AG09309 (cell line): ENCODE measurements around the gene PIK3IP1.
A peak's percentile ranks its signal among the peaks of the same experiment; 100 is the strongest.

Experiments
- DNase-seq: peaks from one replicate; pipeline ENCODE4 v3.0.0-alpha.2; 2010; ENCODE audit warnings: low read depth
- H3K4me3 ChIP-seq: 2 replicates; pipeline ENCODE4 v1.5.1; 2011; ENCODE audit warnings: mild to moderate bottlenecking, low read depth, low read length, moderate library complexity; ENCODE audit not compliant: control insufficient read depth
- TF ChIP-seq, protein P1 (sequence below): IDR thresholded peaks from 2 replicates; pipeline ENCODE4 v1.5.1; 2011; ENCODE audit warnings: mild to moderate bottlenecking, low read depth, low read length, inconsistent platforms; ENCODE audit not compliant: insufficient read depth, control insufficient read depth; ENCODE audit errors: missing control alignments

Gene PIK3IP1

DNA sequence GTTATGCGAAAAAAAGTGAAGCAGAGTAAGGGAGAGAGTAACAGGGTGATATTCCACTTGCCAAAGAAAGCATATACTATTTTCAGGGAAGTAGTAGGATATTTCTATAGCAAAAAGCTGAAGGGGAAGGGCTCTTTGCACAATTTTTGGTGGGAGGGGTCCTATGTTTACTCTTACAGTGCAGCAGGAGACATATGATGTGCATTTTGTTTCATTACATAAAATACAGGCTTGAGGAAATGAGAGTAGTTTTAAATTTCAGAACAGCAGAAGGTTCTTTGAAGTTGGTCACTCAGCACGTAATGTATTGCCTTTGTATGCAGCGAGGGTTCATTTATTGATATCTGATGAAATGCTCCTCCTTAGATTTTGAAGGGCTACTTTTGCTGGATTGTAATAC lies 3.1 kb upstream of the PIK3IP1 start:
- DNase-seq: no peak
- TF ChIP-seq, protein P1, sequence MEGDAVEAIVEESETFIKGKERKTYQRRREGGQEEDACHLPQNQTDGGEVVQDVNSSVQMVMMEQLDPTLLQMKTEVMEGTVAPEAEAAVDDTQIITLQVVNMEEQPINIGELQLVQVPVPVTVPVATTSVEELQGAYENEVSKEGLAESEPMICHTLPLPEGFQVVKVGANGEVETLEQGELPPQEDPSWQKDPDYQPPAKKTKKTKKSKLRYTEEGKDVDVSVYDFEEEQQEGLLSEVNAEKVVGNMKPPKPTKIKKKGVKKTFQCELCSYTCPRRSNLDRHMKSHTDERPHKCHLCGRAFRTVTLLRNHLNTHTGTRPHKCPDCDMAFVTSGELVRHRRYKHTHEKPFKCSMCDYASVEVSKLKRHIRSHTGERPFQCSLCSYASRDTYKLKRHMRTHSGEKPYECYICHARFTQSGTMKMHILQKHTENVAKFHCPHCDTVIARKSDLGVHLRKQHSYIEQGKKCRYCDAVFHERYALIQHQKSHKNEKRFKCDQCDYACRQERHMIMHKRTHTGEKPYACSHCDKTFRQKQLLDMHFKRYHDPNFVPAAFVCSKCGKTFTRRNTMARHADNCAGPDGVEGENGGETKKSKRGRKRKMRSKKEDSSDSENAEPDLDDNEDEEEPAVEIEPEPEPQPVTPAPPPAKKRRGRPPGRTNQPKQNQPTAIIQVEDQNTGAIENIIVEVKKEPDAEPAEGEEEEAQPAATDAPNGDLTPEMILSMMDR: no peak
- H3K4me3 ChIP-seq: no peak overlapping the region

DNA sequence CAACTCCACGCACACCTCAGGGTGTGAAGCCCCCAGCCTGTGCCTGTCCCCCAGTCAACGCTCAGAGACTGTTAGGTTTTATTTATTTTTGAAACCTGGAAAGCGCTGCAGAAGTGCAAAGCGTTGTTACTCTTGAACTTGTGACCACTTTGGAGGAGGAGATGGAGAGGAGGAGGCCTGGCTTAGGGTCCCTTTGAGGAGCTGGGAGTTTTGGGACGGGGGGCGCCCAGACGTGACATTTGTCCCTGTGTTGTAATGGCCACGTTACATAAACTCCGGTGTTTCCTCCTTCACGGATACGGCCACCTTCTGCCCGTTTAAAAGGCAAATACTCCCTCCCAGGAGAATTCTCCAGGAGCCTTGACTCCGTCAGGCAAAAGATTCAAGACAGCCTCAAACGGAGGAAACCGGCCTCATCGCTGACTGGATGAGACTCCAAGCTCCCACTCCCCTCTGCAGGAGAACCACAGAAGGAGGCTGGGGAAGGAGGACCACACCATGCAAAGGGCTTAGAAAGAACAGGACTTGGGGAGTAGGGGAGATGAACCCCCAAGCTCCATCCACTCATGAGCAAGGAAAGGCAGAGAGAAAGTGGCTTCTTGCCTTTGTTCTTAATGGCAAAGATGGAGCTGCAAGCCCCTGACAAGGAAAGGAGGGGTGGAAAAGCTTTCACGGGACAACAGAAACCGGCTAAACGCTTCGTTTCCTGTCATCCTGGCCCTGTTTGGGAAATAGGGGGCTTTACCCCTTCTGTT lies 630 bp downstream of the PIK3IP1 start:
- H3K4me3 ChIP-seq: peak overlapping the region; percentile 71
- DNase-seq: no peak
- TF ChIP-seq, protein P1: no peak

DNA sequence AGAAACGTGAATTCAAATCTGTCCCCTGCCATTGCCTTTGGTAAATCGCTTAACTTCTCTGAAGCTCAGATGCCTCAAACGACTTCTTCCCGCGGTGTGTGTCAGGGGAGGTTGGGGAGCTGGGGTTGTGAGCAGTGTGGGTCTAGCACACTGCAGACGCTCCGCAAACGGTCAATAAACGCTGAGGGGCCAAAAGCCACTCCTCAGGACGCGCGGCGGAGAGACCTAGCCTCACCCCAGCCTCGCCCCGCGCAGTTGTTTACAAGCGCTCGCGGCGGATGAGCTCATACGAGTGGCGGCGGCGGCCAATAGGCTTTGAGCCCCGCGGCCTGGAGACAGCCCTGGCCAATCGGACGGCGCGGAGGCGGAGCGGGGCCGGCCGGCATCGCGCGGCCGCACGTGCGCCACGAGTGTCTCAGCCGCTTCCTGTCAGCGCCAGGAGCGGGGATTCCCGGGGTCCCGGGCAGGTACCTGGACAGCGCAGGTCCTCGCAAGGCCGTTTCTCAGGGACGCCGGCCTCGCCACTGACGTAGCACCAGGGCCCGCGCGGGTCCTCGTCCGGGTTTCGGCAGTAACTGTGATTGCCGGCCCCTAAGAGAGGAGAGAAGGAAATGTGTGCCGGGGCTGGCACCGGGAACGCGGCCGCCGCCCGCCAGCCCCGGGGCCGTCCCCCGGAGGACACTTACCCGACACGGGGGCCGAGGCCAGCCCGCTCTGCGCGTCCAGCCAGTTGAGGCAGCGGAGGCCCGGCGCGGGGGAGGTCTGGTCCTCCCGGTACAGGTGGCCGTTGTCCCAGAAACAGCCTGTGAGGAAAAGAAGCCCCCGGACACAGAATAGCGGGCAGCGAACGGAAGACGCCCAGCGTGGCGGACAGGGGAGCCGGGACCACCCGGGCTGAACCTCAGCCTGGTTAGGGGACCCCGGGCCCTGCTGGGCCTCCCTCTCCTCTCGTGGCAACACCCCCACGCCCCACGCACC lies 1.5 kb downstream of the PIK3IP1 start:
- H3K4me3 ChIP-seq: peak overlapping the region; percentile 71
- DNase-seq: no peak
- TF ChIP-seq, protein P1: no peak

DNA sequence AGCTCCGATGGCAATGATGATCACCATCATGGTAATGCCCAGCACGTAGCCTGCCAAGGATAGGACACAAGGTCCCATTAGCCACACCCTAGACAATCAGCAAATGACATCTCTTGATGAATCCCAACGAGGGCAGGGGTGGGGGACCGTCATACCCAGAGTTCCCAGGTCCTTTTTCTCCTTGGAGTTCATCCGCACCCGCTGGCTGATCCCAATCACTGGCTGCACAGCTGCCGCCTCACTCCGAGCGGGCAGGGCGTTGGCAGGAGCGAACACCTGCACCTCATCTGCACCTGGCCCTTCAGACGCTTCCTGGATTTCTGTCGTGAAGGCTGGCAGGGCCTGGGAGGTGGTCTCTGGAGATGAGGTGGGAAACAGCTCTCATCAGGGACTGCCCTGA lies 2.9 kb downstream of the PIK3IP1 start:
- DNase-seq: no peak
- TF ChIP-seq, protein P1: no peak
- H3K4me3 ChIP-seq: no peak overlapping the region

DNA sequence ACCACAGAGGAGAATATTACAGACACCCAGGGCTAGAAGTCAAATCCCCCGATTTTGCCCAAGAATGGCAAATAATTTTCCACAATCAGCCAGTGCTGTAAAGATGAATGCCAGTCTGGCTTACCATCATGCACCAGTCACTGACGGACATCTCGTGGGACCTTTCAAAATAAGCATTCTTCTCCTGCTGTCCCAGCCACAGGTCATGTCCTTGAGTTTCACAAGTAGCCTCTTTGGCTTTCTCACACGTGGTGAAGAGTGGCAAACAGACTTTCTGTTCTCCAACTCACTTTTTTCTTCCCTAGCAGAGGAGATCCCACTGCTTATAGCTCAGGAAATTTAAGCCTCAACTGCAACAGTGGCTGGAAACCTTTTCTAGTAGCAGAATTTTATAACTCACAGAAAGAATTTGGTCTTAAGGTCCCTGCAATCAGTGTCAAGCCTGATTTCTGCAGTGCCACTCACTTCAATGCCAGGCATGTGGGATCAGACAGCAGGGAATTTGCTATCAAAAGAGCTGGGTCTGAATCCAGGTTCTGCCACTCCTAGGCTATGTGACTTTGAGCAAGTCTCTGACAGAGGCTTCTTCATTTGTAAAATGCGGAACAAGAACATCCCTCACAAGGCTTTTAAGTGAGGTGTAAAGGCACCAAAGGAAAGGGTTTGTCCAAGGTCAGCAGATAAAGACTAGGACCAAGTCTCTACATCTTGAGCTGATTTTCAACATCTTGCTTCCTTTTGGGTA lies 3.6 kb downstream of the PIK3IP1 start:
- DNase-seq: no peak
- TF ChIP-seq, protein P1: no peak
- H3K4me3 ChIP-seq: no peak overlapping the region

DNA sequence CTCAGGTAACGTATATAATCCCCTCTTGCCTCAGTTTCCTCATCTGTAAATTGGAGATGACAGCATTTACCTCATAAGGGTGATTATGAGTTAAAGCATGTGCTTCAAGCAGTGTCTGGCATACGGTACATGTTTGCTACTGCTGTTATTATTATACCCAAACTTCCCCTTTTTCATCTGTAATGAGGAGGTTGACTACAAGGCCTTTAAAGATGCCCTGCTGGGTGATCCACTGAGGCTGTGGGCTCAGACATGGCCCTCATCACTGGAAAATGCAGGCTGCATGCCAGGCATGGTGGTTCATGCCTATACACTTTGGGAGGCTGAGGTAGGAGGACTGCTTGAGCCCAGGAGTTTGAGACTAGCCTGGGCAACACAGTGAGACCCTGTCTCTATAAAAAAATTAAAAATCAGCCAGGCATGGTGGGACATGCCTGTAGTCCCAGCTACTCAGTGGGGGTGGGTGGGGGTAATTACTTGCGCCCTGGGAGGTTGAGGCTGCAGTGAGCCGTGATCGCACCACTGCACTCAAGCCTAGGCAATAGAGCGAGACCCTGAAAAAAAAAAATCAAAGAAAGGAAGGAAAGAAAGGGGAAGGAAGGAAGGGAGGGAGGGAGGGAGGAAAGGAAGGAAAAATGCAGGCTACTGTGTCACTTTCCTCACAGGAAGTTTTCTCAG lies 4.3 kb downstream of the PIK3IP1 start:
- TF ChIP-seq, protein P1: no peak
- DNase-seq: no peak
- no peak overlapping the region for H3K4me3 ChIP-seq
